Measurements from ENCODE around the gene ARHGAP6.

ARHGAP6 gene

DNA sequence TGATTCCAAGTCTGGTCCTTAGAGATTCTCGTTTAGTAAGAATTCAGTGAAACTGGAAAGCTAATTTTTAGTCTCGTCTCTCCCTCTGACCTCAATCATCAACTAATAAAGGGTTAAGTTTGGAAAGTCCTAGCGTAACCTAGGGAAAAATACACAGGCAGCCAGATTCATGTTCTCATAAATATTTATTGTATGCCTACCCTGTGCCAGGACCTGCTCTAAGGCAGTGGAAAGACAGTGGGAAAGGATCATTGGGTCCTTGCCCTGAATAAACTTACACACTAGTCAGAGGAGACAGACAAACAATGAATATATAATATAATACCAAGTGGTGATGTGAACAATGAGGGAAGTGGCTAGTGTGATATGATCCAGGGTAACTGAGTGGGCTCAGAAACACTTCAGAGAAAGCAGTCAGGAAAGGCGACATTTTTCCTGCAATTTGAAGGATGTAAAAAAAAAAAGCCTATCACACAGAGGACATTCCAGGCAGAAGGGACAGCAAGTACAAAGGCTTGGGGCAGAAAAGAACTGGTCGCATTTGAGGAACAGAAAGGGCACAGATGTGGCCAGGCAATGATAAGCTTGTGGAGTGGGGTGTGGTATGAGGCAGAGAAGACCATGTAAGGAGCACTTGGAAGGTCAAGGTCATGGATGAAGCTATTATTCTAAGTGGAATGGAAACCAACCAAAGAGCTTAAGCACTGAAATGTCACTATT lies 243.8 kb downstream of the ARHGAP6 start:
- DNase-seq, result no peak

GRCh38 chrX:11420851-11421250 lies 244.9 kb downstream of the ARHGAP6 start:
- DNase-seq, result no peak

GRCh38 chrX:11419102-11419501 lies 246.6 kb downstream of the ARHGAP6 start:
- DNase-seq, result no peak

DNA sequence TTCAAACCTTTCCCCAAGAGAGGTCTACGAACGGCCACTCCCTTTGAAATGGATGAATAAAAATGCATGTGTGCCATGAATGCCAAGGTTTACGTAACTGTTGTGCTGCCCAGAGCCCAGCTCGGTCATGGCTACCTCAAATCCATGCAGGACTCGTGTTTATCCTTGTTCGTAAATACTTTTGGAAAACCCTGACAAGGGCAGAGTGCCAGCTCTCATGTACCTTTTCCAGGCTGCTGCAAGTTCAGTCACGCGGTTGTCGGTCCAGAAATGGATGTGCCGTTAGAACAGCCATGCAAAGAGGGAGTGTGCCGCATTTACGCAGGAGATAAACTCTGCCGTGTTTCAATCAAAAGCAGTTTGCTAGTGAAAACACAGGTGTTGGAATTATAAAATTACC lies 249.1 kb downstream of the ARHGAP6 start:
- no peak for DNase-seq

DNA sequence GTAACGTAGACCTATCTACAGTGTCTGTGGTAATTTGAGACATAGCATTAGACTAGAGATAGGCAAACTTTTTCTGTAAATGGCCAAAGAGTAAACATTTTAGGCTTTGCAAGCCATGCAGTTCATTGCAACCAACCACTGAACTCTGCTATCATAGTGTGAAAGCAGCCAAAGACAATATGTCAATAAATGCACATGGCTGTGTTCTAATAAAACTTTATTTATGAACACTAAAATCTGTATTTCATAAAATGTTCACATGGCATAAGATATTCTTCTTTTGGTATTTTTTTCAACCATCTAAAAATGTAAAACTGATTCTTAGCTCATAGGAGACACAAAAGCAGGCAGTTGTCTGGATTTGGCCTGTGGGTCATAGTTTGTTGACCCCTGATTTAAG lies 251.6 kb downstream of the ARHGAP6 start:
- DNase-seq, result no peak

GRCh38 chrX:11412715-11413623 lies 252.8 kb downstream of the ARHGAP6 start:
- no peak for DNase-seq

DNA sequence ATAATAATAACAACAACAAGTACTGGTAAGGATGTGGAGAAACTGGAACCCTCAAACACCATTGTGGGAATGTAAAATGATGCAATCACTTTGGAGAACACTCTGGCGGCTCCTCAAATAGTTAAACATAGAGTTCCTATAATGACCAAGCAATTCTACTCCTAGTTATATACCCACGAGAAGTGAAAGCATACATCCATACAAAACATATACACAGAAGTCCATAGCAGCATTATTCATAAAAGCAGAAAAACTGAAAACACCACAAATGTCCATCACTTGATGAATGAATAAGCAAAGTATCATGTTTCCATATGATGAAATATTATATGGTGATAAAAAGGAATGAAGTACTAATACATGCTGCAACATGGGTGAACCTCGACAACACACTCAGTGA lies 255.8 kb downstream of the ARHGAP6 start:
- DNase-seq, result no peak

DNA sequence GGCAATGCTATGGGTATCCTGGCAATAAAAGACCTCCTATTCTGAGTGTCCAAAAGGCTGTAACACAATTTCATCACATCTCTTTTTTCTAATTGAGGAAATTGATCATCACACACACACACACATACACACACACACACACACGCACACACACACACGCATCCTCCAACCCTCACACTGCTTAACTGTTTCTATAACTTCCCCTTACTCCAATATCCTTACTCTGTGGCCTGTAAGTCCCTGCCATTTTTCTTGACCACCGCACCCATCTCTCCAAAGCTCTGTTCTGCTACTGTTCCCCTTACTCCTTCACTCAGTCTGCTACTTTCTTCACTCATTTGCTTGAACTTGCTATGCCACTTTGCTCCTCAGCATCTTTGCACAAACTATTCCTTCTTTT lies 256.9 kb downstream of the ARHGAP6 start:
- DNase-seq, result no peak

DNA sequence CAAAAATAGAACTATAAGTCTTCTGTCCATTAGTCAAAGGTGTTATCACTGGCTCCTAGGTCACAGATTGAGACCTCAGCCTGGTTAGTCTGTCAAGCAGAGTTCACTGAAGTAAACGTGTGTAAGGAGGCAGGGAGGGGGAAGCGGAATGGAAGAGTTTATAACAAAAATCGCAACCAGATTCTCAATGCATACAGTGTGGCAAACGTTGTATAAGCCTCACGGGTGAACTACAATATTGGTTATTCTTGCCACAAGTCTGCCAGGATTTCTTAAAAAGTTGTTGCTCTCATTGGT lies 257.7 kb downstream of the ARHGAP6 start:
- no peak for DNase-seq

DNA sequence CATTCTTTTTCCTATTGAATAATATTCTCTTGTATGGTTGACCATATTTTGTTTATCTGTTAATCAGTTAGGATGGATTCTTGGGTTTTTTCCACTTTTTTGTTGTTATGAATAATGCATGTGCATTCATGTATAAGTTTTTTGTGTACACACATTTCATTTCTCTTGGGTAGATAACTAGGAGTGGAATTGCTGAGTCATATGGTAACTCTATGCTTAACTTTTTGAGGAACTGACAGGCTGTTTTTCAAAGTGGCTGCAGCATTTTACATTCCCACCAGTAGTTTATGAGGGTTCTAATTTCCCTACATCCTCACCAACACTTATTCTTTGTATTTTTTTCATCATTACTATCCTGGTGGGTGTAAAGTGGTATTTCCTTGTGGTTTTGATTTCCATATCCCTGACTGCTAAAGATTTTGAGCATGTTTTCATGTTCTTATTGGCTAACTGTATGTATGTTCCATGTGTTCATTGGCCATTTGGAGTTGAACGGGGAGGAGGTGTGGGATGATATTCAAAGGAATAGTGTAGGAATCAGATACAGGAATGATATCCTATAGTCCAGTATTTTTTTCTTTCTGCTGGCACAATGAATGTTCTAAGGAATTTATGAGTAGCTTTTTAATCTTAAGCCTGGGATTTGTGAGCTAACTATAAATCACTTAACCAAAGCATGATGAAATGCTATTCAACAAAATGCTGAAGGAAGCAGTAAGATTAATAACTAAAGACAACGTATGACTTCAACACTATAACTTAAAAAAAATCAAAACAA lies 258.2 kb downstream of the ARHGAP6 start:
- no peak for DNase-seq

DNA sequence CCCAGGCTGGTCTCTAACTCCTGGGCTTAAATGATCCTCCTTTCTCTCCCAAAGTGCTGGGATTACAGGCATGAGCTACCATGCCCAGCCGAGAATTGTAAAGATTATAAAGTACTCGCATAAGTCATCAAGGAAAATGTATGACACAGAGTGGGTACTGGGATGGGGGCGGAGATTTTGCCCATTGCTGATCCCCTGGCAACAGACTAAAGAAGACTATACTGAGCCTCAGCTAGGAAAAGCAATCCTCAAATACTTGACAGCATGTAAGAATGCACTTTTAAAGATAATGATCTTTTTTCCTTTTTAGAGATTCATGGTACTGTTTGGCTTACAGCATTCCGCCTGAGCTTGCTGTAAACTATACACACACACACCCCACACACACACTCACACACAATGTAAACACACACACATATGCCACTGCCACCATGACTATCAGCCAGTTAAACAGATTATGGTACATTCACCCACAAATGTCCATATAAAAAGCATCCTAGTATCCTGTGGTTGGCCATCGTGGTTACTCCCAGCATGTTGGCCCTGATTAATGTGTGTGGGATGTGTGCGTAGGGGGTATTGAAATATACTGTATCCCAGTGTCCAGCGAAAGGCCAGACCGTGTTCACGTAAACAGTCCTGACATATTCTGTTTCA lies 259.5 kb downstream of the ARHGAP6 start:
- DNase-seq, result no peak

DNA sequence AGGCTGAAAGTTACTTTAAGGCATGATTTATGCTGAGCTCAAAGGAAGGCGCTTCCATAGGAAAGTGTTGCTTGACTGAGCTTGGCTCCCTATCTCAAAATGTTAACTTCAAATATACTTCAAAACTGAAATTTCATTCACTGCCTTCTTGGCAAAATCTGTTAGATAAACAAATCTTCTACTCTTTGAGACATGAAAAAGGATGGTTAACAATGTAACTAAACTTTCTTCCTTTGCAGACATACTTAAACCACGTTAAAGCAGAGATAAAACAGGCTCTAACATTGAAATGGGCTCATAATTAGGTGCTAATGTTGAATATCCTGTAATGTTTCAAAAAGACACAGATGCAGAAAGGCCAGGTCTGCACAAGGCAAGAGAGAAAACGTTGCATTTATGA lies 262.1 kb downstream of the ARHGAP6 start:
- DNase-seq, result no peak

DNA sequence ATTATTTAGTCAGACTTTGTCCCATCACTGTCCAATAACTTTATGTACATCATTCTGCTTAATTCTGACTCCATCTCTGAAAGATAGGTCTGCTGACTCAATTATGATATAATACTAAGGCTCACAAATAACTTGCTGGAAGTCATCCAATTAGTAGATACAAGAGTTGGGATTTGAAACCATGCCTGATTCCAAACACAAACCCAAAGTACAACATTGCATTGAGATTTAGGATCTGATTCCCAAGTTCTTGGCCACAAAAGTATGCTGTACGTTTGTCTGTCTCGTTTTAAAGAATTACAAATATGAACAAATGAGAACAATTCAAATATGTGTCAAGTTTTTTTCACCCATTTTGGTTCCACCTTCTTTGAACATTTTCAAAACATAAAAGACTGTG lies 263.8 kb downstream of the ARHGAP6 start:
- DNase-seq, result no peak

DNA sequence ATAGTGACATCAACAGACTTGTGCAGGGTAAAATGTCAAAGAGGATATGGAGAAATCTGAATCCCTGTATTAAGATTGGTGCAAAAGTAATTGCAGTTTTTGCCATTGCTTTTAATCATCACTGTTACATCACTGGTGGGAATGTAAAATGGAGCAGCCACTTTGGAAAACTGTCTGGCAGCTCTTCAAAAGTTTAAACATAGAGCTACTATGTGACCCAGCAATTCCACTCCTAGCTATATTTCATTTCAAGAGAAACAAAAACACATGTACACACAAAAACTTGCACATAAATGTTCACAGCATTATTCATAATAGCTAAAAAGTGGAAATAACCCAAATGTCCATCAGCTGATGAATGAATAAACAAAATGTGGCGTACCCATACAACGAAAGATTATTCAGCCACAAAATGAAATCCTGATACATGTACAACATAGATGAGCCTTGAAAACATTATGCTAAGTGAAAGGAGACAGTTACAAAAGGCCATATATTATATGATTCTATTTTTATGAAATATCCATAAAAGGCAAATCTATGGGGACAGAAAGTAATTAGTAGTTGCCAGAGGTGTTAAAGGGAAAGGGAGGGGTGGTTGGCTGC lies 266.1 kb downstream of the ARHGAP6 start:
- no peak for DNase-seq

DNA sequence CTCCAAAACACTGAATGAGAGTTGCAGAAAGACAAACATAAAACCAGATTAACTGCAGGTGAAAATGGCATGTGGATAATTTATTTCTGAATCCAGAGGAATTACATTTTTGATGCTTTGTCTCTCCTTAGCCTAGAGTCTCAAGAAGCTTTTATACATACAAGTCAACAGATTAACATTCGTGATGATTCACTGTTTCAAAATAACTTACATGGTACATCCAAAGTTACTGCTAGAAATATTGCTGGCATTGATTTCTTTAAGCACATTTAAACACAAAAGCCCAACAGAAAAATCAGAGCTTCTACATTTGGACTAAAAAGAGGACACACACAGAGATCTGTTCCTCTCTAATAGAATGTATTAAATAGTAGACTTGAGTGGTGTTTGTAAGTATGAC lies 266.9 kb downstream of the ARHGAP6 start:
- no peak for DNase-seq

GRCh38 chrX:11398139-11398538 lies 267.6 kb downstream of the ARHGAP6 start:
- DNase-seq, result no peak

DNA sequence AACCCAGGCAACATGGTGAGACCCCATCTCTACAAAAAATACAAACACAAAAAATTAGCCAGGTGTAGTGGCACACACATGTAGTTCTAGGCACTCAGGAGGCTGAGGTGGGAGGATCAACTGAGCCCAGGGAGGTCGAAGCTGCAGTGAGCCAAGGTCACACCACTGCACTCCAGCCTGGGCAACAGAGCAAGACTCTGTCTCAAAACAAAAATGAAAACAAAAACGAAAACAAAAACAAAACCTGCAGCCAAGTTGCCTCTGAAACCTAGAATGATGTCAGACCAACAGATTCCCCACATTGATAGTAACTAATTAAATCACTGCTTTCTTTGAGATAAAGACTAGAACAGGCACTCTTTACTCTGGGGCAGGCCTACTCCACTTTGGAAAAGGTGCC lies 268.0 kb downstream of the ARHGAP6 start:
- no peak for DNase-seq

DNA sequence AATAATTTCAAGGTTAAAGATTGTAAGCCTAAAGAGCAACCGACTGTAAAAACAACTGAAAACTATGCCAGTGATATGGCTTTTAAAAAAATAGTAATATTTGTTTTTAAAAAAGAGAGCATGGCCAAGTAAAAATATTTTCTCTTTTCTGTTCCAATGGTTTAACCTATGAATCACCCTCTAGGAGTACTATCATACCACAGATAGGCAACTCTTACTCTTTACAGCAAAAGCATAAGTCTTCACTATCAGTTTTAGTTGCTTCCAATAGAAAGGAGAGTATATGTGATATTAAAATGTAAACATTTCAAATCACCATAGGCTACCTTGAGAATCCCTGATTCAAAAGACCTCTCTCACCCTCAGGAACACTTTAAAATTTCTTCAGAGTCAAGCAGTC lies 269.9 kb downstream of the ARHGAP6 start:
- no peak for DNase-seq

GRCh38 chrX:11393949-11394654 lies 271.6 kb downstream of the ARHGAP6 start:
- no peak for DNase-seq

DNA sequence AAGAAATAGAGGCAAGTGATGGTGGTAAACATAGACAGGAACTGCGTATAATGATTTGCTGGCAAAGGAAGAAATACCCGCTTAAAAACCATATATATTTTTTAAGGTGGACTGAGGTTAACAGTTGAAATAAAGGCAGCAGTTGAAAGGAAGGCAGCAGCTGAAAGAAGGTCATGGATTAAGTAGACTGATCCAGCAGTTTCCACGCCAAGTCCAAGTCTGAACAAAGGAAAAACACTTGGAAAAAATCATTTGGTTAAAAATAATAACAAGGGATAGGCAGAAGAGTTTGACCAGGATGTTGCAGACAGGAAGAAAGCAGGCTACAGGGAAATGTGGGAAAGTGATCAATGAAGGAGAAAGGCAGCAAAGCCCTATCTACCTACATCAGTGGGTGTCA lies 278.9 kb downstream of the ARHGAP6 start:
- DNase-seq, result no peak

DNA sequence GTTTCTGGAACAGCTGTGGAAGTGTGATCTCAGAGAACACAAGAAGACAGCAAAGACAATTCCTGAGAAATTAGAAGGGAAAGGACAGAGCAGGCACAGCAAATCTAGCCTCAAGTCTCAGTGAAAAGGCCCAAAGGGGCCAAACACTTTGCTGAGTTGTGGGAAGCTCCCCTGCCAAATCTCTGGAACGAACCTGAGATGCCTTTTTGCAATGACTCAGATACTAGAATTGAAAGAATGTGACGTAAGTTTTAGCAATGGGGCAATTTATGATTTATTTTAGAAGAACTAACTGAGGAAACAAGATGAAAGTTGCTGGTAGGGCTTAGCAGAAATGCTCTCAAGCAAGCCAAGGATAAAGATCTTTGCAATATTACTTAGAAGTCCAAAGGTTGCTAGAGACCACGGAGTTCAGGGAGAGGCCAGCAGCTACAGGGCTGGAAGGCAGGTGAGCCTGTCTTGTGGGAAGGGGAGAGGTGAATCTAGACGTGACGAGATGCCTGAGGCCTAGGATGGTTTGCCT lies 279.7 kb downstream of the ARHGAP6 start:
- DNase-seq, result no peak

- DNase-seq, result no peak
These were observed 282.8 kb downstream of the ARHGAP6 start for GRCh38 chrX:11382930-11383329.

Data from activated naive CD4-positive, alpha-beta T cell (primary cell).